Activated T-cell treated with anti-CD3 and anti-CD28 coated beads, Interleukin-2, amount 50 U/mL, for 72 hours (primary cell): ENCODE results near the gene USF2. TPM values are rescaled to one million over a fixed set of nuclear protein-coding genes. Genes with fewer than 3 reads are reported as not detected.

Source experiments
- ATAC-seq, 2 donors: fragments of 150-1000 bp; cut with Tn5 transposase; replicated peaks in 1 of 2; 2 replicates each; pipeline ENCODE4 v1.10.0; 2021; ENCODE audit warnings: moderate library complexity in 2 of 2, mild to moderate bottlenecking in 1 of 2
- DNase-seq, 2 donors: peaks; one replicate each; pipeline ENCODE4 v3.0.0; 2021 to 2022; ENCODE audit warnings: mixed read lengths in 1 of 2
- H3K27ac Mint-ChIP-seq: one replicate; pipeline ENCODE4 v1.8.0; 2022; ENCODE audit warnings: mild to moderate bottlenecking, moderate library complexity, mixed read lengths
- H3K27me3 Mint-ChIP-seq: one replicate; pipeline ENCODE4 v1.8.0; 2022; ENCODE audit warnings: low read depth, mixed read lengths
- H3K36me3 Mint-ChIP-seq, 2 donors: one replicate each; pipeline ENCODE4 v1.8.0; 2022; ENCODE audit warnings: mixed read lengths in 2 of 2, mild to moderate bottlenecking in 1 of 2; ENCODE audit not compliant: insufficient read depth in 2 of 2
- H3K4me1 Mint-ChIP-seq: one replicate; pipeline ENCODE4 v1.8.0; 2022; ENCODE audit warnings: low read depth, mixed read lengths
- H3K4me3 Mint-ChIP-seq, 2 donors: one replicate each; pipeline ENCODE4 v1.8.0; 2022; ENCODE audit warnings: mild to moderate bottlenecking in 2 of 2, mixed read lengths in 2 of 2, moderate library complexity in 2 of 2
- H3K9me3 Mint-ChIP-seq, 2 donors: one replicate each; pipeline ENCODE4 v1.8.0; 2022; ENCODE audit warnings: mixed read lengths in 2 of 2
- total RNA-seq, 2 donors: library from RNA; stranded (reverse); gene quantifications; one replicate each; pipeline ENCODE4 v1.2.3, GENCODE V29; 2022

The USF2 gene
- total RNA-seq, 2 donors from 2014 or later, result 202 to 212 TPM

- DNase-seq (no peak), ATAC-seq (no peak)
- Mint-ChIP-seq H3K36me3 (peaks cover 5 to 7% of the 10 kb centered on the region in 2 donors), H3K4me1 (peaks cover 34% of the 10 kb centered on the region), H3K9me3 (no peaks in the 10 kb centered on the region), H3K27me3 (peaks cover 24% of the 10 kb centered on the region), H3K27ac (peak overlapping the region; percentile 12), H3K4me3 (peak overlapping the region; percentile 90 to 96)
These were observed 18.7 kb upstream of the USF2 start for GRCh38 chr19:35249848-35250711.

- no peak for ATAC-seq
- DNase-seq, result no peak
- peaks cover 5% of the 10 kb centered on the region in 2 donors for H3K36me3 Mint-ChIP-seq
- H3K4me3 Mint-ChIP-seq, result no peak overlapping the region
- H3K27ac Mint-ChIP-seq, result no peak overlapping the region
- H3K27me3 Mint-ChIP-seq, result peaks cover 24% of the 10 kb centered on the region
- H3K4me1 Mint-ChIP-seq, result peaks cover 36% of the 10 kb centered on the region
- no peaks in the 10 kb centered on the region for H3K9me3 Mint-ChIP-seq
These were observed 17.3 kb upstream of the USF2 start for GRCh38 chr19:35251456-35251855.

- H3K27ac Mint-ChIP-seq, result no peak overlapping the region
- no peak overlapping the region for H3K4me3 Mint-ChIP-seq
- no peak for DNase-seq
- ATAC-seq, result no peak
- H3K27me3 Mint-ChIP-seq, result peaks cover 11% of the 10 kb centered on the region
- H3K4me1 Mint-ChIP-seq, result peaks cover 39% of the 10 kb centered on the region
- no peaks in the 10 kb centered on the region for H3K9me3 Mint-ChIP-seq
- peaks cover 2 to 5% of the 10 kb centered on the region in 2 donors for H3K36me3 Mint-ChIP-seq
These were observed 15.2 kb upstream of the USF2 start for GRCh38 chr19:35253316-35254286.

GRCh38 chr19:35254341-35255297, 14.1 kb upstream of the USF2 start:
- H3K36me3 Mint-ChIP-seq, result peaks cover under 1 to 4% of the 10 kb centered on the region in 2 donors
- H3K9me3 Mint-ChIP-seq, result no peaks in the 10 kb centered on the region
- ATAC-seq, result no peak
- no peak overlapping the region for H3K4me3 Mint-ChIP-seq
- H3K4me1 Mint-ChIP-seq, result peaks cover 29% of the 10 kb centered on the region
- DNase-seq, result no peak
- H3K27ac Mint-ChIP-seq, result no peak overlapping the region
- peaks cover 3% of the 10 kb centered on the region for H3K27me3 Mint-ChIP-seq

GRCh38 chr19:35256566-35256965, 12.2 kb upstream of the USF2 start:
- ATAC-seq (no peak), DNase-seq (no peak)
- peaks cover 15% of the 10 kb centered on the region for H3K4me1 Mint-ChIP-seq
- no peaks in the 10 kb centered on the region for H3K27me3 Mint-ChIP-seq
- no peak overlapping the region for H3K4me3 Mint-ChIP-seq
- peak overlapping the region; percentile 17 for H3K27ac Mint-ChIP-seq
- H3K9me3 Mint-ChIP-seq, result no peaks in the 10 kb centered on the region
- H3K36me3 Mint-ChIP-seq, result peaks cover 0 to 2% of the 10 kb centered on the region in 2 donors

- H3K36me3 Mint-ChIP-seq, result peaks cover 0 to under 1% of the 10 kb centered on the region in 2 donors
- H3K27ac Mint-ChIP-seq, result no peak overlapping the region
- no peaks in the 10 kb centered on the region for H3K9me3 Mint-ChIP-seq
- peaks cover 15% of the 10 kb centered on the region for H3K4me1 Mint-ChIP-seq
- no peak for DNase-seq
- no peak overlapping the region for H3K4me3 Mint-ChIP-seq
- H3K27me3 Mint-ChIP-seq, result no peaks in the 10 kb centered on the region
- ATAC-seq, result no peak
These were observed 11.7 kb upstream of the USF2 start for GRCh38 chr19:35257113-35257461.

- Mint-ChIP-seq H3K4me3 (no peak overlapping the region), H3K36me3 (peaks cover 0 to 2% of the 10 kb centered on the region in 2 donors), H3K9me3 (no peaks in the 10 kb centered on the region), H3K27ac (no peak overlapping the region), H3K4me1 (peaks cover 26% of the 10 kb centered on the region), H3K27me3 (no peaks in the 10 kb centered on the region)
- DNase-seq, result no peak
- ATAC-seq, result no peak
These were observed 8.0 kb upstream of the USF2 start for GRCh38 chr19:35260694-35261304.

GRCh38 chr19:35261356-35262100, 7.2 kb upstream of the USF2 start:
- DNase-seq (no peak), ATAC-seq (no peak)
- peaks cover 0 to 2% of the 10 kb centered on the region in 2 donors for H3K36me3 Mint-ChIP-seq
- no peaks in the 10 kb centered on the region for H3K9me3 Mint-ChIP-seq
- H3K27me3 Mint-ChIP-seq, result no peaks in the 10 kb centered on the region
- no peak overlapping the region for H3K4me3 Mint-ChIP-seq
- no peak overlapping the region for H3K27ac Mint-ChIP-seq
- H3K4me1 Mint-ChIP-seq, result peaks cover 30% of the 10 kb centered on the region

- H3K27ac Mint-ChIP-seq, result no peak overlapping the region
- no peak for DNase-seq
These were observed 6.5 kb upstream of the USF2 start for GRCh38 chr19:35262101-35262761.

GRCh38 chr19:35264268-35265125, 4.3 kb upstream of the USF2 start:
- H3K27ac Mint-ChIP-seq, result no peak overlapping the region
- DNase-seq, result no peak
- H3K4me1 Mint-ChIP-seq, result peaks cover 23% of the 10 kb centered on the region
- H3K27me3 Mint-ChIP-seq, result no peaks in the 10 kb centered on the region
- no peak overlapping the region for H3K4me3 Mint-ChIP-seq
- no peak for ATAC-seq
- H3K36me3 Mint-ChIP-seq, result peaks cover 2% of the 10 kb centered on the region in 2 donors
- no peaks in the 10 kb centered on the region for H3K9me3 Mint-ChIP-seq

More at GRCh38 chr19:35262101-35262761, 6.5 kb upstream of the USF2 start:
- Mint-ChIP-seq H3K4me1 (peaks cover 29% of the 10 kb centered on the region), H3K4me3 (no peak overlapping the region), H3K36me3 (peaks cover 0 to 2% of the 10 kb centered on the region in 2 donors), H3K9me3 (no peaks in the 10 kb centered on the region), H3K27me3 (no peaks in the 10 kb centered on the region)
- no peak for ATAC-seq
